ENCODE measurements around the gene HS1BP3. TPM values are rescaled to one million over a fixed set of nuclear protein-coding genes. Genes with fewer than 3 reads are reported as not detected.

Gene HS1BP3
- total RNA-seq, 4 donors from 2014 or later, result 30.4 to 44.6 (median 36.8) TPM

DNA sequence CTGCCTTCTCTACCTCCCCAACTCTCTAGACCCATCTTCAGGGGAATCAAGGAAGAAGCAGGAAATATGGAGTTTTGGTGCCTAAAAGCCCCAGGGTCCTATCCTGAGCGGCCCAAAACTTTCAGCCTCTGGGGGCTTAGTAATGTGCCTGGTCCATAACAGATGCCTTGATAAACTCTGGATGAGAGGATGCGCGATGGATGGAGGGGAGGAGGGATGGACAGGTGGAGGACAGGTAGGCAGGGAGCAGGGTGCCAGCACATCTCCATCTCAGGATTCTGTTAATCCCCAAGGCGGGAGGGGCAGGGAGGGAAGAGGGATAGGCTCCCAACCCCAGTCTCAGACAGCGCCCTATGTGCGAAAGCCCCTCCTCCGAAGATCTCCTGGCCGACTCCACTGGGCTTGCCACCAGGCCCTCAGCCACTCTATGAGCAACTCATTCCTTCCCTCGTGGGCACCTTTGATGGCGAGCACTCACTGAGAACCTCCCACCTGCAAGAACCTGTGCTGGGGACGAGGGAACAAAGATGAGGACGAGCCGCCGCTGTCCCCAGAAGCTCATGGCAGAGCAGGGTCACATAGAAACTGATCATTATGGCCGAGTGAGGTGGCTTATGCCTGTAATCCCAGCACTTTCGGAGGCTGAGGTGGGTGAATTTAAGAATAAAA is 23.1 kb downstream of the HS1BP3 start:
- intact Hi-C loops (cut with DNase I; ENCODE audit: low total_unique reads), result no loop called here
- H3K4me3 ChIP-seq (ENCODE audit: low read depth, poor library complexity, severe bottlenecking), result no peak overlapping the region
- TF ChIP-seq, protein P1, sequence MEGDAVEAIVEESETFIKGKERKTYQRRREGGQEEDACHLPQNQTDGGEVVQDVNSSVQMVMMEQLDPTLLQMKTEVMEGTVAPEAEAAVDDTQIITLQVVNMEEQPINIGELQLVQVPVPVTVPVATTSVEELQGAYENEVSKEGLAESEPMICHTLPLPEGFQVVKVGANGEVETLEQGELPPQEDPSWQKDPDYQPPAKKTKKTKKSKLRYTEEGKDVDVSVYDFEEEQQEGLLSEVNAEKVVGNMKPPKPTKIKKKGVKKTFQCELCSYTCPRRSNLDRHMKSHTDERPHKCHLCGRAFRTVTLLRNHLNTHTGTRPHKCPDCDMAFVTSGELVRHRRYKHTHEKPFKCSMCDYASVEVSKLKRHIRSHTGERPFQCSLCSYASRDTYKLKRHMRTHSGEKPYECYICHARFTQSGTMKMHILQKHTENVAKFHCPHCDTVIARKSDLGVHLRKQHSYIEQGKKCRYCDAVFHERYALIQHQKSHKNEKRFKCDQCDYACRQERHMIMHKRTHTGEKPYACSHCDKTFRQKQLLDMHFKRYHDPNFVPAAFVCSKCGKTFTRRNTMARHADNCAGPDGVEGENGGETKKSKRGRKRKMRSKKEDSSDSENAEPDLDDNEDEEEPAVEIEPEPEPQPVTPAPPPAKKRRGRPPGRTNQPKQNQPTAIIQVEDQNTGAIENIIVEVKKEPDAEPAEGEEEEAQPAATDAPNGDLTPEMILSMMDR (IDR thresholded peaks at IDR 0.05), result no peak
- no peak for TF ChIP-seq POLR2A (IDR thresholded peaks at IDR 0.05)
- DNase-seq (ENCODE audit: low spot score in 2 of 2), result no peak
- WGBS, 2 donors, result 88 to 92% methylated on average over 16 of the region's 16 CpGs

DNA sequence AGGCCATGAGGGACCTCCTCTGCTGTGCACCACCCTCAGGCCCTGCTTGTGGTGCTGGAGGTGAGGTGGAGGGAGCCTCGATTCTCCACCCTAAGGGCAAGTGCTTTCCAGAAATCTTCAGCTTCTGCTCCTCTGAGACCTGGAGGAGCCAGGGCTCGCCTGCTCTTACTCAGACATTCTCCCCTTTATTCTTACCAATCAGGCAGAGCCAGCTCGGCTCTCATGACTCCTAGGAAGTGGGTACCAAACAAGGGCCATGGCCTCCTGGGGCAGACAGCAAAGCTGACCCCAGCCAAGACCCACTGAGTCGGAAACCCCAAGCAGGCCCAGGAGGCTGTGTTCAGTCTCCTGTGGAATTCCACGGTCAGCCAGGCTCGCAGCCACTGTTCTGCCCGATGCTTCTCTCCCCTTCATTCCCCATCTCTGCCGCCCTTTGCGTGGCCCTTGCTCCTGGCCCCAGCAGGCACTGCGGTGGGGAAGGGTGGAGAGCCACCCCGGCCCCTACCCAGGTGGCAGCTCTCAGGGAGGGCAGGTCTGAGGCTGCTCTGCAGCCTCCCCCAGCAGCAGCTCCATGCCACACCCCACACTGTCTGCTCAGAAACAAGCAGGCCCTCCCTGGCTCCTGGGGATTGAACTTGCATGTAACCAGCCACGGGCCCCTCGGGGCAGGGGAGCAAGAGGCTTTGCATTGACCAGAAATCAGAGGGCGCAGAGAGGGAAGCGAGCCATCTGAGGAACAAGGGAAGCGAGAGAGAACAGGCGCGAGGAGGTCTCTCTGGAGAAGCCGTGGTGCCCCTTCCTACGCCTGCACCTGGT is 24.0 kb downstream of the HS1BP3 start:
- peak in 1 of 2 donors; percentile 83 for DNase-seq (ENCODE audit: low spot score in 2 of 2)
- intact Hi-C loops (cut with DNase I; ENCODE audit: low total_unique reads), result no loop called here
- TF ChIP-seq POLR2A (IDR thresholded peaks at IDR 0.05), result no peak
- TF ChIP-seq, protein P1 (IDR thresholded peaks at IDR 0.05), result no peak
- 89 to 92% methylated on average over 20 of the region's 20 CpGs for WGBS, 2 donors
- no peak overlapping the region for H3K4me3 ChIP-seq (ENCODE audit: low read depth, poor library complexity, severe bottlenecking)

DNA sequence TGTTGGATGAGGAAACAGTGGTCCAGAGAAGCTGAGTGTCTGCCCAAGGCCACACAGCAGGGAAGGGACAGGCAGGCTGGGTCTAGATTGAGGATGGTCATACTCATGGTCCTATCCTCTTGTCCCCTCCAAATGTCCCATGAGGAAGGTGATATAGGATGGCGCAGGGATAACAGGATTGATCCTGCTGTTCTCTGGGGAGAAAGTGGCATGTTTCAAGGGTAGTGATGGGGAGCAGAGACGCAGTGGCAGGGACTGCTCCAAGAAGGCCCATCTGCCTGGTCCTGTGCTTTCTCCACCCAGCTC is 24.6 kb downstream of the HS1BP3 start:
- no peak for TF ChIP-seq POLR2A (IDR thresholded peaks at IDR 0.05)
- TF ChIP-seq, protein P1 (IDR thresholded peaks at IDR 0.05), result no peak
- H3K4me3 ChIP-seq (ENCODE audit: low read depth, poor library complexity, severe bottlenecking), result no peak overlapping the region
- 96% methylated on average over 2 of the region's 2 CpGs for WGBS, 2 donors
- intact Hi-C loops (cut with DNase I; ENCODE audit: low total_unique reads), result no loop called here
- peak in 1 of 2 donors; percentile 63 for DNase-seq (ENCODE audit: low spot score in 2 of 2)

DNA sequence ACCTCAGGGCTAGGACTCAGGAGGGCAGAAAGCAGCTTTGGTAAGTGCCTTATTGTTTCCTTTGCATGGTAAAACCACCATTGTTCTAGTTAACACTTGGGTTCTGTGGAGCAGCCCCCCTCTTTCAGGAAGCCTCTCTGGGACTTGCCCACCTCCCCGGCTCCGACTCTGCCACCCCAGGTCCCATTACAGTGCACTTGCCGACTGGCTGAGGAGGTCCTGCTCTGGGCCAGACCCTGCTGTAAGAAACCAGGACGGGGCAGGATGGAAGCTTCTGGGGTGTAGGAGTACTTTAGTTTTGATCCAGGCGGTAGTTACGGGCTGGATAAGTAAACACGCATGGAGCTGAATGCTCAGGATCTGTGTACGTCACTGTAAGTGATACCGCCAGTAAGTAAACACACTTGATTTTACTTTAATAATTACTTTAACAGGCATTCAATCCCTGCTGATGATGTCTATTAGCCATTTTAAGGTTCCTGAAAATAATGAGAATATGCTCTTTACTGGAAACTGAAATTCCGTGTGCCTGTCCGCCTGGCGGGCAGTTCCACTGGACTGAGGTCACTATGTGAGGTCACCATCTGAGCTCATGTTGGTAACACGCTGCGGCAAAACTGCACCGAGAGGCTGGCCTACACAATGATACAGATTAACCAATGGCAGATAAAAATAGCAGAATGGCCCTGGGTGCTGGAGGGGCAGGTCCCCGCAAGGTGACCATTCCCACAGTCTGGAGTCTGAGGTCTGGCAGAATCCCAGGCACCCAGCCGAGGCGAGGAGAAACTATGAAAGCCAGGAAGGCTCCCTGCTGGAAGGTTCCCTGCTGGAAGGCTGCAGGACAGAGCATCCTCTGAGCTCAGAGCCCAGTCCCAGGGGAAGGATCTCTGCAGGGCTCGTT is 25.2 kb downstream of the HS1BP3 start:
- DNase-seq (ENCODE audit: low spot score in 2 of 2), result peak in 1 of 2 donors; percentile 81
- H3K4me3 ChIP-seq (ENCODE audit: low read depth, poor library complexity, severe bottlenecking), result no peak overlapping the region
- intact Hi-C loops (cut with DNase I; ENCODE audit: low total_unique reads), result no loop called here
- no peak for TF ChIP-seq POLR2A (IDR thresholded peaks at IDR 0.05)
- TF ChIP-seq, protein P1 (IDR thresholded peaks at IDR 0.05), result no peak
- WGBS, 2 donors, result 88 to 90% methylated on average over 19 of the region's 19 CpGs

DNA sequence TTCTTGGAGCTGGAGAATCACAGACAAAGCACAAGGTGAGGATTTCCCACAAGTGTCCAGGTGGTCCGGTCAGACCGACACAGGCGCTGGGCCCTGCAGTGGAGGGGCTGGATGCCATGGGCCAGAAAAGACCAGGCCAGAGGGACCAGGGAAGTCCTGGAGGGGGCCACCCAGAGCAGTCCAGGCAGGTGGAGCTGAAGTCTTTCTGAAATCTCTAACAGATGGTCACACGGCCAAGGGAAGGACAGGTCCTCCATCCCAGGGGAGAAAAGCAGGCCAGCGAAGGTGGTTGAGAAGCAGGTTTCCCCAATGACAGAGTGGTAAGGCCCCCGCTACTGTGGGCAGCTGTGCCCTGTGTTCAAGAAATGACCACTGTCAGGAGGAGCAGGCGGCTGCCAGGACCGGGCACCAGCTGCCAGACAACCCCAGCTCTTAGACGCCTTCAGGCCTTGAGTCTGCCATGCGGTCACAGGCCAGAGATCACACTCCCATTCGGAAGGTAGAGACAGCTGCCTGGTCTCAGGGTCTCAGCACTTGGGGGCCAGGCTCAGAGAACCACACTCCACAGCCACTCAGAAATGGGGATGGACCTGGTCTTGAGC is 25.9 kb downstream of the HS1BP3 start:
- WGBS, 2 donors, result 86% methylated on average over 8 to 11 of the region's 11 CpGs
- TF ChIP-seq POLR2A (IDR thresholded peaks at IDR 0.05), result no peak
- TF ChIP-seq, protein P1 (IDR thresholded peaks at IDR 0.05), result no peak
- DNase-seq (ENCODE audit: low spot score in 2 of 2), result peak in 1 of 2 donors; percentile 81
- no peak overlapping the region for H3K4me3 ChIP-seq (ENCODE audit: low read depth, poor library complexity, severe bottlenecking)
- intact Hi-C loops (cut with DNase I; ENCODE audit: low total_unique reads), result no loop called here

Data from lower leg skin (tissue), 4 donors.